Cardiac fibroblast (primary cell): ENCODE data around the gene PTTG1IP.
"Not testable (repeated sequence)": the region's sequence is repeated elsewhere in the genome, so short reads cannot be mapped to it uniquely, and the experiment has no call there.

Experiments
- DNase-seq, 2 donors: peaks; one replicate each; pipeline versions ENCODE4 v3.0.0 to v3.0.0-alpha.2; 2010; ENCODE audit warnings: low read depth in 2 of 2
- H3K4me3 ChIP-seq, 2 donors: replicated peaks in 1 of 2; 1 replicate in 1 of 2; 2 replicates in 1 of 2; pipeline ENCODE4 v1.5.1; 2011; ENCODE audit warnings: low read depth in 2 of 2, low read length in 2 of 2, mild to moderate bottlenecking in 2 of 2, moderate library complexity in 1 of 2
- CTCF ChIP-seq: IDR thresholded peaks from one replicate; pipeline ENCODE4 v1.5.1; 2011; ENCODE audit warnings: low read depth, mild to moderate bottlenecking, low read length, inconsistent platforms

The PTTG1IP gene

DNA sequence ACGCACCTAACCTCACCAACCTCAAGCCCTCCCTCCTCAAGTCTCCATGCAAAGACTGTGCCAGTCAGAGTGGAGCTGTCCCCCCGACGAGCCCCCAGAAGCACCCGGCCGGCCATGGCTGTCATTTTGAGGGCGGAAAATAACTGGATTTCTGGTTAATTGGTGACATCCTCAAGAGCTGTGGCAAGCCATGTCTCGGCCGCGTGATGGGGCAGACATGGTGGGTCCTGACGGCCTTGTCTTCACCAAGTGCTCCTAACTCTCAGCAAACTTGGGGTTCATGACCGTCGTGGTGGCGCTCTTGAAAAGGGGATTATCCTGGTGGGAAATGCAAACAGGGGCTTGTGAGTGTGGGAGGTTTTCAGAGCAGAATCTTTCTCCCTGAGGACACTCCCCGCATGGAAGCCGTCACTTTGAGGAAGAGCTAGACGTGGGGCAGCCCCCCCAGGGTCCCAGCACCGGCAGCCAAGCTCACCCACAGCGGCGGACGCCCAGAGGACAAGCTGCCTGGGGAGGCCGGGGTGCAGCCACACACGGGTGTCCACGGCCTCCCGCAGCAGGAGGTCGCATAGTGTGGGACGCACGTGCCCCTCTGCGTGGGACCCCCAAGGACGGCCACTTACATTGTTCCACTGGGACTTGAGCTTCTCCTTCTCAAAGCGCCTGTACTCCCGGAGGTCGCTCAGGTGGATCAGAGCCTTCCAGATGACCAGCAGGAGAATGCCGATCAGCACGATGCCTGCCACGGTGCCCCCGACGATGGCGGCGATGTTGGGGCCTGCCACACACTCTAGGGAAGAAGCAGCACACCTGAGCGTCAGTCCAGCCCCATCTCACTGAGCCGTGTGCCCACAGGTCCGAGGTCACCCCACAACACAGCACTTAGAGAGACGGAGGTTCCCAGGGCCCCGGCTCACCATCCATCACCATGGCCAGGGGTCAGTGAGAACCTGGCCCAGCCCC, 12.9 kb upstream of the PTTG1IP start:
- H3K4me3 ChIP-seq = no peak overlapping the region
- no peak for DNase-seq
- no peak for TF ChIP-seq CTCF

DNA sequence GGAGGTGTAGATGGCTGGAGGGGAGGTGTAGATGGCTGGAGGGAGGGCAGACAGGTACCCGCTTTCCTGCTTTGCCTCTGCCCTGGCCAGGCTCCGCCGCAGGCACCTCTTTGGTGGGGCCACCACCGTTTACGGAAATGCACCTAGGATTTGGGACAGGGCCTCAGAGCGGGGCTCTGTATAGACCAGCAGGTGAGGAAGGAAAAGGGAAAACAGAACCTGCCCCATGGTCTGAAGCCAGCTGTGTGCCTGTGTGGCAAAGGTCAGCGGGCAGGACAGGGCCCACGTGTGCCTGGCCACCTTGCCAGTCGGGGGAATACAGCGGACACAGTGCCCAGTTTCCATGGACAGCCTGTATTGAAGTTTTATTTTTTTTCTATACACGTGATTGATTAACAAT, 12.1 kb upstream of the PTTG1IP start:
- no peak for TF ChIP-seq CTCF
- H3K4me3 ChIP-seq = no peak overlapping the region
- no peak for DNase-seq

DNA sequence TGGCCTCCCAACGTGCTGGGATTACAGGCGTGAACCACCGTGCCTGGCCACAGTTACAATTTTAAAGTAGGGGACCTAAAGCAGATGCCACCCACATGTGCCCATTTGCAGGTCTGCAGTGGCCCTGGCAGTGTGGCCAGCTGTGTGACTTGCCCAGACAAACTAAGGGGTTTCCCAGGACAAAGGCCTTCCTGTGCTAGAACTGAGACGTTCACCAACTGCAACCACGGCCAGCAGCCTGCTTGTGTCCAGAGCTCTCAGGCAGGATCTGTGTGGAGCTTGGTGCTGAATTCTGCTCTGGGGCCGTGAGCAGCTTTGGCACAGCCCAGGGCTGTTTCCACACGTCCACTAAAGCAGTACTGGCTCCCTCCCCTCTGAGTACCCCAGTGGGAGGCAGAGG, 10.6 kb upstream of the PTTG1IP start:
- TF ChIP-seq CTCF = no peak
- no peak for DNase-seq
- no peak overlapping the region for H3K4me3 ChIP-seq

- TF ChIP-seq CTCF = no peak
- DNase-seq = no peak
- H3K4me3 ChIP-seq = no peak overlapping the region
Measured at GRCh38 chr21:44883250-44883649, 9.8 kb upstream of the PTTG1IP start.

GRCh38 chr21:44881198-44881872, 7.8 kb upstream of the PTTG1IP start:
- peak; percentile 25 to 79 for DNase-seq
- no peak overlapping the region for H3K4me3 ChIP-seq
- TF ChIP-seq CTCF = no peak

DNA sequence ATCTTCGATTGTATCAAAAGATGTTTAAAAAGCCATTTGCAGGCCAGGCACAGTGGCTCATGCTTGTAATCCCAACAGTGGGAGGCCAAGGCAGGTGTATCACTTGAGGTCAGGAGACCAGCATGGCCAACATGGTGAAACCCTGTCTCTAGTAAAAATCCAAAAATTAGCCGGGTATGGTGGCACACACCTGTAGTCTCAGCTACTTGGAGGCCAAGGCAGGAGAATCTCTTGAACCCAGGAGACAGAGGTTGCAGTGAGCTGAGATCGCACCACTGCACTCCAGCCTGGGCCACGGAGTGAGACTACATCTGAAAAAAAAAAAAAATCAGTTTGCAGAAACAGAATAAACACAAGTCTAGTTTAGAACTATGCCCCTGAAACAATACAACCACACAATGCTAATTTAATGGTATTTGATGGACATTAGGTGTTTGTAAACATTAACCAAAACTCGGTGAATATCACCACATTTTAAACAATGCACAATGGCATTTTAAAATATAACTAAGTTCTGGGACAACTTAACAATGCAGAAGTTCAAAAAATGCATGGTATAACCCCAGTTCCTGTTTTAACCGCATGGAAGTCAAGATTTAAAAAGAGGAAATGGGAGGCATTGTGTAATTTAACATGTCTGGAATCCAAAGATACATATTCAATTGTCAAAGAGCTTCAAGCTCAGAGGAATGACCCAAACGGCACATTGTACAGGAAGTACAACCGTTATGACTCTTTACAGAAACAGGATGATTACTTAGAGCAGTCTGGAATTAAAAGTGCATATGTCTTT, 7.1 kb upstream of the PTTG1IP start:
- H3K4me3 ChIP-seq = no peak overlapping the region
- no peak for TF ChIP-seq CTCF
- peak; percentile 71 to 85 for DNase-seq

- not testable (repeated sequence) for H3K4me3 ChIP-seq, DNase-seq
Measured at GRCh38 chr21:44879238-44879637, 5.7 kb upstream of the PTTG1IP start.
